GM18867 (cell line): ENCODE data around the gene ASPG.

Experiments
- ATAC-seq: cut with Tn5 transposase; IDR thresholded peaks from one replicate; pipeline ENCODE4 v1.9.1; 2021; ENCODE audit warnings: mild to moderate bottlenecking, moderate library complexity; ENCODE audit not compliant: unreplicated experiment

ASPG gene

GRCh38 chr14:104105071-104105821 is 19.7 kb downstream of the ASPG start:
- ATAC-seq = no peak

GRCh38 chr14:104105822-104106470 is 20.4 kb downstream of the ASPG start:
- no peak for ATAC-seq

- ATAC-seq = no peak
These were observed 21.0 kb downstream of the ASPG start for GRCh38 chr14:104106471-104106991.

- ATAC-seq = no peak
These were observed 21.6 kb downstream of the ASPG start for GRCh38 chr14:104107101-104107581.

GRCh38 chr14:104107611-104108569 is 22.4 kb downstream of the ASPG start:
- no peak for ATAC-seq

GRCh38 chr14:104108570-104109541 is 23.4 kb downstream of the ASPG start:
- no peak for ATAC-seq

GRCh38 chr14:104109731-104110361 is 24.3 kb downstream of the ASPG start:
- ATAC-seq = no peak

- no peak for ATAC-seq
These were observed 25.1 kb downstream of the ASPG start for GRCh38 chr14:104110491-104111209.

- no peak for ATAC-seq
These were observed 26.0 kb downstream of the ASPG start for GRCh38 chr14:104111301-104112112.

- no peak for ATAC-seq
These were observed 26.6 kb downstream of the ASPG start for GRCh38 chr14:104112113-104112505.

GRCh38 chr14:104112609-104113571 is 27.4 kb downstream of the ASPG start:
- no peak for ATAC-seq

GRCh38 chr14:104113631-104114420 is 28.3 kb downstream of the ASPG start:
- no peak for ATAC-seq

GRCh38 chr14:104114421-104115130 is 29.1 kb downstream of the ASPG start:
- ATAC-seq = no peak

- ATAC-seq = no peak
These were observed 29.7 kb downstream of the ASPG start for GRCh38 chr14:104115131-104115600.

GRCh38 chr14:104115691-104116287 is 30.3 kb downstream of the ASPG start:
- ATAC-seq = no peak
